Measurements from ENCODE around the gene FREM1.

Gene FREM1

GRCh38 chr9:14887149-14887548 lies 23.1 kb downstream of the FREM1 start:
- TF ChIP-seq USF1 (IDR thresholded peaks at IDR 0.05): no peak
- TF ChIP-seq CEBPB (IDR thresholded peaks at IDR 0.05): no peak
- TF ChIP-seq RAD21 (IDR thresholded peaks at IDR 0.05; ENCODE audit: low read depth): no peak
- no peak for TF ChIP-seq NFIC (IDR thresholded peaks at IDR 0.05)
- no peak for TF ChIP-seq TCF12 (IDR thresholded peaks at IDR 0.05; ENCODE audit: low read depth)
- no peak for TF ChIP-seq EGR1 (IDR thresholded peaks at IDR 0.05)
- TF ChIP-seq TEAD4 (IDR thresholded peaks at IDR 0.05): no peak
- no peak for TF ChIP-seq MAX (IDR thresholded peaks at IDR 0.05)
- no peak for TF ChIP-seq TAF1 (IDR thresholded peaks at IDR 0.05; ENCODE audit: low read depth)

- no peak for TF ChIP-seq REST (IDR thresholded peaks at IDR 0.05; ENCODE audit: low read depth)
- no peak for TF ChIP-seq CREB1 (IDR thresholded peaks at IDR 0.05; ENCODE audit: low read depth)
- TF ChIP-seq MAX (IDR thresholded peaks at IDR 0.05): no peak
- no peak for TF ChIP-seq EP300 (IDR thresholded peaks at IDR 0.05; ENCODE audit: borderline replicate concordance)
- no peak for TF ChIP-seq EGR1 (IDR thresholded peaks at IDR 0.05)
- no peak for TF ChIP-seq TAF1 (IDR thresholded peaks at IDR 0.05; ENCODE audit: low read depth)
- no peak for TF ChIP-seq FOXM1 (IDR thresholded peaks at IDR 0.05; ENCODE audit: borderline replicate concordance, low read depth)
- TF ChIP-seq CEBPB (IDR thresholded peaks at IDR 0.05): no peak
- TF ChIP-seq ZBTB7A (IDR thresholded peaks at IDR 0.05; ENCODE audit: low read depth): no peak
- TF ChIP-seq TCF12 (IDR thresholded peaks at IDR 0.05; ENCODE audit: low read depth): no peak
- TF ChIP-seq USF1 (IDR thresholded peaks at IDR 0.05): no peak
- TF ChIP-seq NFIC (IDR thresholded peaks at IDR 0.05): no peak
Observed at GRCh38 chr9:14883310-14883944, 26.8 kb downstream of the FREM1 start.

DNA sequence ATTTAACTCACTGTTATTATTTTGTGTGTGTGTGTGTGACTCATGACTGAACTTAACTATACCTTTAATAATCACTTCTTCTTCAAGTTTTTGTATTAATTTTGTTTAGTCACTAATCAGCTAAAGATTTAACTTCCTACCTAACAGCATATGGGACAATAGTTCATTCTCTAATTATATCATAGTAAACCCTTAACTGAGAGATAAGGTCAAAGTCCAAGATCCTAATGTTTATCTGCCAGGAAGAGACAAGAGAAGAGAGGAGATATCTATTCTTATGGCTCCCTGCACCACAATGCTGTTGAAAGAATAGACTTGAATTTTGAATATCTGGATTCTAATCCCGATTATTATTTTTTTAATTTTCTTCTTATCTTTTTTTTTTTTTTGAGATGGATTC lies 28.1 kb downstream of the FREM1 start:
- TF ChIP-seq TAF1 (IDR thresholded peaks at IDR 0.05; ENCODE audit: low read depth): no peak
- TF ChIP-seq USF1 (IDR thresholded peaks at IDR 0.05): no peak
- TF ChIP-seq MAX (IDR thresholded peaks at IDR 0.05): no peak
- TF ChIP-seq ZBTB7A (IDR thresholded peaks at IDR 0.05; ENCODE audit: low read depth): no peak
- no peak for TF ChIP-seq CREB1 (IDR thresholded peaks at IDR 0.05; ENCODE audit: low read depth)
- no peak for TF ChIP-seq TCF12 (IDR thresholded peaks at IDR 0.05; ENCODE audit: low read depth)
- no peak for TF ChIP-seq REST (IDR thresholded peaks at IDR 0.05; ENCODE audit: low read depth)
- TF ChIP-seq FOXM1 (IDR thresholded peaks at IDR 0.05; ENCODE audit: borderline replicate concordance, low read depth): no peak

DNA sequence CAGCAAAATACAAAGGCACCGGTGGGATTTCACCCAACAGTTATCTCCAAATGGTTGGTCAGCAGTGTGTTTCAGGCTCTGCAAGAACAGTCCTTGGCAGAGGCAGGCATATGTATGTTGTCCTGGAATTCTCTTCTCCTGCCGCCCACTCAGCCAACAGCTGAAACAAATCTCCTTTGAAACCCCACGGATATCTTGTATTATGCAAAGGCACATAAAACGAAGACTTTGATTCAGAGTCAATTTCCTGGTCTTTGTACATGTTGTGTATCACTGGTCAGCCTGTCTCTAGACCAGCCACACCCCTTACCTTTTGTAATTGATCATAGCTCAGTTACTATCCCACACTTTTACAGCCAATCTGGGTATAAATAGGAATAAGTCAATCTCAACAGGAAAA lies 29.2 kb downstream of the FREM1 start:
- TF ChIP-seq TAF1 (IDR thresholded peaks at IDR 0.05; ENCODE audit: low read depth) (no peak), EGR1 (IDR thresholded peaks at IDR 0.05) (no peak), CREB1 (IDR thresholded peaks at IDR 0.05; ENCODE audit: low read depth) (no peak), RAD21 (IDR thresholded peaks at IDR 0.05; ENCODE audit: low read depth) (no peak), REST (IDR thresholded peaks at IDR 0.05; ENCODE audit: low read depth) (no peak), EP300 (IDR thresholded peaks at IDR 0.05; ENCODE audit: borderline replicate concordance) (no peak), TCF12 (IDR thresholded peaks at IDR 0.05; ENCODE audit: low read depth) (no peak)

Measured in Ishikawa (cell line).